ENCODE results near the gene TRIM29. TPM values are rescaled to one million over a fixed set of nuclear protein-coding genes. Genes with fewer than 3 reads are reported as not detected.

The TRIM29 gene
- total and polyA plus RNA-seq, 10 of the 15 experiments (the other 5 are each of a cell fraction or from before 2014, with no cell fraction given) = 0.08 to 0.67 (median 0.26) TPM; not detected in 5

GRCh38 chr11:120123946-120124345, 14.0 kb downstream of the TRIM29 start:
- H2AFZ ChIP-seq (ENCODE audit: control insufficient read depth, low read depth, low read length) = no peak overlapping the region
- H3K9me3 ChIP-seq (replicated peaks; ENCODE audit: control insufficient read depth, insufficient read depth, low read length) = no peaks in the 10 kb centered on the region; the same call in 2 of the 3 replicates
- no peaks in the 10 kb centered on the region for H4K20me1 ChIP-seq (ENCODE audit: control insufficient read depth, insufficient read depth)
- POLR2A ChIA-PET = no interaction called here
- in situ Hi-C loops (cut with MboI) (no loop called here), intact Hi-C loops (cut with micrococcal nuclease; ENCODE audit: unreplicated experiment) (no loop called here)
- no peaks in the 10 kb centered on the region for H3K79me2 ChIP-seq (ENCODE audit: control insufficient read depth, insufficient read depth, low read length)
- TF ChIP-seq BACH1 (IDR thresholded peaks at IDR 0.05; ENCODE audit: borderline replicate concordance) (no peak), RELB (IDR thresholded peaks at IDR 0.05; ENCODE audit: low read depth) (no peak), ZNF687 (IDR thresholded peaks at IDR 0.05) (no peak), SUPT20H (IDR thresholded peaks at IDR 0.05; ENCODE audit: borderline replicate concordance, control insufficient read depth, low read depth, low read length) (no peak), STAT1 (conservative IDR thresholded peaks at IDR 0.05) (no peak), CHD4 (IDR thresholded peaks at IDR 0.05) (no peak), PKNOX1 (IDR thresholded peaks at IDR 0.05) (no peak), MTA2 (IDR thresholded peaks at IDR 0.05; ENCODE audit: low read depth) (no peak), SREBF1 (IDR thresholded peaks at IDR 0.05; ENCODE audit: low read length) (no peak), ZNF274 (IDR thresholded peaks at IDR 0.05; ENCODE audit: insufficient read depth, insufficient read length) (no peak), CEBPB (IDR thresholded peaks at IDR 0.05; ENCODE audit: borderline replicate concordance in 1 of 2, low read depth in 2 of 2, low read length in 2 of 2) (no peak), SREBF2 (IDR thresholded peaks at IDR 0.05; ENCODE audit: low read length) (no peak), MYC (IDR thresholded peaks at IDR 0.05; ENCODE audit: insufficient read depth, insufficient read length, insufficient replicate concordance, low read length, severe bottlenecking) (no peak), TCF7 (IDR thresholded peaks at IDR 0.05; ENCODE audit: borderline replicate concordance) (no peak)
- no peak overlapping the region for H3K4me2 ChIP-seq (ENCODE audit: control insufficient read depth, insufficient read depth)
- DNase-seq (ENCODE audit: low read depth, low spot score) = no peak
- no peak overlapping the region for H3K9ac ChIP-seq (ENCODE audit: control insufficient read depth, insufficient read depth, low read length)
- 24% methylated on average over 13 of the region's 13 CpGs for WGBS (ENCODE audit: insufficient coverage, insufficient replicate concordance, low lambda C conversion rate, missing lambda C conversion rate)
- CTCF ChIA-PET = no interaction called here
- no peaks in the 10 kb centered on the region for H3K36me3 ChIP-seq (ENCODE audit: control insufficient read depth in 2 of 2, insufficient read depth in 2 of 2, low read length in 1 of 2)
- FAIRE-seq = no peak
- H3K27me3 ChIP-seq (replicated peaks in 1 of 2; ENCODE audit: control insufficient read depth in 2 of 2, insufficient read depth in 2 of 2, low read length in 1 of 2) = peaks cover 1 to 4% of the 10 kb centered on the region in 2 experiments; a peak in 3 of 4 replicates
- BruUV-seq (replicated peaks) = no TSS peak
- ATAC-seq = no peak
- no peak overlapping the region for H3K27ac ChIP-seq (ENCODE audit: control insufficient read depth, insufficient read depth)
- SMC1A ChIA-PET (ENCODE audit: uncharacterized antibody, unreplicated experiment) = no interaction called here
- no peak overlapping the region for H3K4me3 ChIP-seq
- H3K4me1 ChIP-seq (ENCODE audit: control insufficient read depth, insufficient read depth, low read length) = no peaks in the 10 kb centered on the region
- RAD21 ChIA-PET (ENCODE audit: unreplicated experiment) = no interaction called here
